A549 (cell line): Measurements from ENCODE around the gene INSYN1. TPM values are rescaled to one million over a fixed set of nuclear protein-coding genes. Genes with fewer than 3 reads are reported as not detected.
A peak's percentile ranks its signal among the peaks of the same experiment; 100 is the strongest.

Experiments used
- ATAC-seq, 2 experiments: fragments of 200-7000 bp in 1 of 2; fragments of >200 bp in 1 of 2; cut with Nextera tagmentation in 1 of 2; cut with Tn5 transposase in 1 of 2; 3 replicates each; pipeline versions ENCODE4 v1.8.0 to v1.9.1; 2018 to 2020; ENCODE audit warnings: mild to moderate bottlenecking in 1 of 2, moderate library complexity in 1 of 2
- CTCF ChIA-PET: fragments of 300-600 bp; sonication (Branson Sonifier 250); formaldehyde crosslinking; extraction: SDS; loops from one replicate; lab custom pipeline; 2021; ENCODE audit warnings: antibody characterized with exemption, inconsistent platforms; lab: Yijun Ruan, JAX
- POLR2A ChIA-PET: fragments of 350-600 bp; formaldehyde crosslinking; extraction: SDS; loops from one replicate; lab custom pipeline; 2021; ENCODE audit warnings: antibody characterized with exemption, inconsistent platforms; lab: Yijun Ruan, JAX
- DNase-seq, 2 experiments: peaks; one replicate each; pipeline versions ENCODE4 v3.0.0 to v3.0.0-alpha.2; 2011 to 2016; ENCODE audit warnings: low read depth in 1 of 2, low spot score in 1 of 2
- FAIRE-seq: peaks from 2 replicates; lab custom pipeline; 2011; peaks lifted over from hg19 to GRCh38; lab: Jason Lieb, UNC
- H3K27ac ChIP-seq, 2 experiments: fragments of >200 bp; sonication (Bioruptor Twin); formaldehyde crosslinking; 3 replicates each; pipeline ENCODE4 v1.5.1; 2016 to 2017
- H3K4me1 ChIP-seq: fragments of >200 bp; sonication (Bioruptor Twin); formaldehyde crosslinking; 3 replicates; pipeline ENCODE4 v1.6.1; 2016
- H3K4me2 ChIP-seq: fragments of >200 bp; sonication (Bioruptor Twin); formaldehyde crosslinking; 3 replicates; pipeline ENCODE4 v1.6.1; 2016
- H3K4me3 ChIP-seq: fragments of >200 bp; sonication (Bioruptor Twin); formaldehyde crosslinking; 3 replicates; pipeline ENCODE4 v1.5.1; 2016
- H3K9me3 ChIP-seq: fragments of >200 bp; sonication (Bioruptor Twin); formaldehyde crosslinking; 3 replicates; pipeline ENCODE4 v1.6.1; 2016
- ATOH8 ChIP-seq: fragments of 250-450 bp; sonication (Bioruptor Pico); IDR thresholded peaks from 2 replicates; pipeline ENCODE4 v1.5.0; 2020; ENCODE audit warnings: low read depth, mild to moderate bottlenecking, moderate library complexity
- BCL3 ChIP-seq: fragments of >200 bp; sonication (Bioruptor Twin); formaldehyde crosslinking; IDR thresholded peaks from 3 replicates; pipeline ENCODE4 v1.6.1; 2016
- CBX8 ChIP-seq: fragments of 200-600 bp; sonication (generic); IDR thresholded peaks from 2 replicates; pipeline ENCODE4 v1.6.1; 2016
- CHD4 ChIP-seq: fragments of 200-600 bp; sonication (generic); IDR thresholded peaks from 2 replicates; pipeline ENCODE4 v1.6.1; 2016; ENCODE audit warnings: antibody characterized with exemption, mild to moderate bottlenecking, borderline replicate concordance
- CTCF ChIP-seq: fragments of >200 bp; sonication (Bioruptor Twin); formaldehyde crosslinking; IDR thresholded peaks from 3 replicates; pipeline ENCODE4 v1.5.1; 2016
- EHMT2 ChIP-seq: fragments of 200-600 bp; sonication (generic); IDR thresholded peaks from 2 replicates; pipeline ENCODE4 v1.6.1; 2016; ENCODE audit warnings: antibody characterized with exemption, low read depth, mild to moderate bottlenecking, moderate library complexity
- ESRRA ChIP-seq: fragments of 150-350 bp; IDR thresholded peaks from 2 replicates; pipeline ENCODE4 v1.6.1; 2014; ENCODE audit warnings: mild to moderate bottlenecking, low read length, borderline replicate concordance
- FOSL2 ChIP-seq, 2 experiments: fragments of 450-650 bp in 1 of 2; fragments of >200 bp in 1 of 2; sonication (Bioruptor Twin) in 1 of 2; formaldehyde crosslinking; IDR thresholded peaks; 2 replicates each; pipeline versions ENCODE4 v1.5.0 to v1.6.1; 2016 to 2020; ENCODE audit warnings: mild to moderate bottlenecking in 1 of 2, moderate library complexity in 1 of 2
- FOXS1 ChIP-seq: fragments of 250-450 bp; sonication (Bioruptor Pico); IDR thresholded peaks from 2 replicates; pipeline ENCODE4 v1.5.0; 2020; ENCODE audit warnings: mild to moderate bottlenecking, moderate library complexity
- GATA3 ChIP-seq: IDR thresholded peaks from 2 replicates; pipeline ENCODE4 v1.6.1; 2012; ENCODE audit warnings: borderline replicate concordance
- HEYL ChIP-seq: fragments of 250-450 bp; sonication (Bioruptor Pico); IDR thresholded peaks from 2 replicates; pipeline ENCODE4 v1.8.0; 2021; ENCODE audit warnings: mild to moderate bottlenecking, moderate library complexity
- HOXA7 ChIP-seq: fragments of 250-450 bp; sonication (Bioruptor Pico); IDR thresholded peaks from 2 replicates; pipeline ENCODE4 v1.5.0; 2020; ENCODE audit warnings: mild to moderate bottlenecking, moderate library complexity
- HOXB13 ChIP-seq: fragments of 250-450 bp; sonication (Bioruptor Pico); IDR thresholded peaks from 2 replicates; pipeline ENCODE4 v1.5.0; 2020; ENCODE audit warnings: low read depth, mild to moderate bottlenecking, moderate library complexity
- HOXB5 ChIP-seq: fragments of 250-450 bp; sonication (Bioruptor Pico); IDR thresholded peaks from 2 replicates; pipeline ENCODE4 v1.5.0; 2020; ENCODE audit warnings: mild to moderate bottlenecking, moderate library complexity
- JUN ChIP-seq, 2 experiments: fragments of >200 bp; sonication (Bioruptor Twin); formaldehyde crosslinking; IDR thresholded peaks; 2 replicates in 1 of 2; 3 replicates in 1 of 2; pipeline ENCODE4 v1.6.1; 2016 to 2017
- JUNB ChIP-seq: fragments of >200 bp; sonication (Bioruptor Twin); formaldehyde crosslinking; IDR thresholded peaks from 2 replicates; pipeline ENCODE4 v1.6.1; 2016
- KDM5A ChIP-seq: fragments of 200-600 bp; sonication (generic); IDR thresholded peaks from 2 replicates; pipeline ENCODE4 v1.6.1; 2016; ENCODE audit warnings: antibody characterized with exemption, mild to moderate bottlenecking
- MAFK ChIP-seq: fragments of 450-650 bp; IDR thresholded peaks from 2 replicates; pipeline ENCODE4 v1.6.1; 2014; ENCODE audit not compliant: partially characterized antibody
- NFE2L2 ChIP-seq: fragments of 150-350 bp; conservative IDR thresholded peaks from 2 replicates; pipeline ENCODE4 v1.6.1; 2014; ENCODE audit warnings: low read length
- NPAS2 ChIP-seq: fragments of 250-450 bp; sonication (Bioruptor Pico); IDR thresholded peaks from 2 replicates; pipeline ENCODE4 v1.8.0; 2022; ENCODE audit warnings: mild to moderate bottlenecking, moderate library complexity, borderline replicate concordance
- POLR2A ChIP-seq: IDR thresholded peaks from 2 replicates; pipeline ENCODE4 v1.6.1; 2012; ENCODE audit warnings: mild to moderate bottlenecking, low read length
- POLR2AphosphoS2 ChIP-seq: conservative IDR thresholded peaks from 2 replicates; pipeline ENCODE4 v1.6.1; 2012; ENCODE audit warnings: low read length, improper control_type of control experiment, inconsistent platforms
- RAD21 ChIP-seq, 2 experiments: fragments of >200 bp in 1 of 2; sonication (Bioruptor Twin) in 1 of 2; formaldehyde crosslinking in 1 of 2; IDR thresholded peaks in 1 of 2; conservative IDR thresholded peaks in 1 of 2; 2 replicates in 1 of 2; 3 replicates in 1 of 2; pipeline ENCODE4 v1.6.1; 2012 to 2018; ENCODE audit warnings: inconsistent platforms in 1 of 2
- RNF2 ChIP-seq: fragments of 200-600 bp; sonication (generic); IDR thresholded peaks from 2 replicates; pipeline ENCODE4 v1.6.1; 2016; ENCODE audit warnings: low read depth, mild to moderate bottlenecking, antibody characterized with exemption, moderate library complexity, borderline replicate concordance
- SMC3 ChIP-seq: fragments of >200 bp; sonication (Bioruptor Twin); formaldehyde crosslinking; IDR thresholded peaks from 3 replicates; pipeline ENCODE4 v1.6.1; 2018; ENCODE audit warnings: inconsistent platforms
- SREBF2 ChIP-seq: fragments of 450-650 bp; IDR thresholded peaks from 2 replicates; pipeline ENCODE4 v1.6.1; 2014; ENCODE audit warnings: mild to moderate bottlenecking, moderate library complexity
- USF2 ChIP-seq: fragments of 450-650 bp; IDR thresholded peaks from 2 replicates; pipeline ENCODE4 v1.6.1; 2014; ENCODE audit warnings: antibody characterized with exemption
- ZFP36 ChIP-seq: fragments of 450-650 bp; IDR thresholded peaks from 2 replicates; pipeline ENCODE4 v1.6.1; 2014; ENCODE audit warnings: borderline replicate concordance; ENCODE audit not compliant: partially characterized antibody
- WGBS: methylation state at CpG from one replicate; pipeline ENCODE4 v1.1.6; 2017; ENCODE audit errors: missing lambda C conversion rate; 5-methylcytosine and 5-hydroxymethylcytosine counted together
- polyA plus RNA-seq, 4 experiments: library from polyadenylated mRNA; depleted of rRNA in 3 of 4; stranded (reverse); fragments of >200 nt; fragmentation: RNase III in 1 of 4; extraction: RNeasy Plus Mini Kit Qiagen cat#74134 plus additional on column Dnase treatment in 1 of 4; gene quantifications; 2 replicates in 3 of 4; 3 replicates in 1 of 4; pipeline ENCODE4 v1.2.3, GENCODE V29; 2011 to 2017

Gene INSYN1
- polyA plus RNA-seq, 2 of the 4 experiments (the other 2 are of a cell fraction) = 0.54 to 1.9 TPM

- Histone ChIP-seq H3K4me2 (no peak overlapping the region), H3K4me1 (peaks cover 12% of the 10 kb centered on the region; the same call in 2 of the 3 replicates), H3K27ac (no peak overlapping the region), H3K4me3 (no peak overlapping the region), H3K9me3 (no peaks in the 10 kb centered on the region)
- CTCF ChIA-PET = interaction anchor here (0.5 to 2.1 kb wide), 10 partner anchors 19 to 542 kb away, joined by 3 to 5 read pairs (median 4); no protein-coding TSS in a partner anchor
- POLR2A ChIA-PET = no interaction called here
- ATAC-seq = peak; percentile 59 to 82; a peak in 5 of 6 replicates
- FAIRE-seq = no peak
- 46% methylated on average over 7 of the region's 8 CpGs for WGBS
- DNase-seq = peak; percentile 21 to 36
- peak; percentile 56 to 65 for TF ChIP-seq RAD21 (conservative IDR thresholded peaks at IDR 0.05 in 1 of 2, IDR thresholded peaks at IDR 0.05 in 1 of 2)
- TF ChIP-seq HEYL (CRISPR knock-in tag) = no peak
- peak; percentile 32; the same call in 2 of the 3 replicates for TF ChIP-seq SMC3
- no peak for TF ChIP-seq GATA3
- TF ChIP-seq CHD4 = no peak
- TF ChIP-seq CTCF = peak; percentile 47
- TF ChIP-seq ZFP36 = peak; percentile 41
These were observed 28.1 kb upstream of the INSYN1 start for GRCh38 chr15:73781038-73781925.

GRCh38 chr15:73779974-73780373, 26.8 kb upstream of the INSYN1 start:
- POLR2A ChIA-PET = no interaction called here
- H3K4me1 ChIP-seq = peaks cover 4% of the 10 kb centered on the region
- no peak for DNase-seq
- no peak for TF ChIP-seq JUN (IDR thresholded peaks at IDR 0.05)
- no peak for TF ChIP-seq ZFP36
- TF ChIP-seq KDM5A = no peak
- TF ChIP-seq SMC3 = no peak
- TF ChIP-seq RNF2 = no peak
- no peak for TF ChIP-seq GATA3
- TF ChIP-seq RAD21 (conservative IDR thresholded peaks at IDR 0.05 in 1 of 2, IDR thresholded peaks at IDR 0.05 in 1 of 2) = no peak
- TF ChIP-seq MAFK = no peak
- TF ChIP-seq SREBF2 = no peak
- no peak for TF ChIP-seq POLR2AphosphoS2
- no peak for TF ChIP-seq JUNB
- TF ChIP-seq FOXS1 (CRISPR knock-in tag) = no peak
- TF ChIP-seq NFE2L2 = no peak
- TF ChIP-seq, all 56 proteins: peak for 0
- Histone ChIP-seq H3K9me3 (no peaks in the 10 kb centered on the region), H3K27ac (no peak overlapping the region), H3K4me3 (no peak overlapping the region), H3K4me2 (no peak overlapping the region)
- ATAC-seq (no peak), FAIRE-seq (no peak)
- CTCF ChIA-PET = interaction anchor here (1.0 kb wide), 1 partner anchor 9 kb away, joined by 3 read pairs; no protein-coding TSS in a partner anchor
- WGBS = 55% methylated on average over 2 of the region's 3 CpGs

GRCh38 chr15:73777741-73778140, 24.6 kb upstream of the INSYN1 start:
- no peak overlapping the region for H3K4me3 ChIP-seq
- TF ChIP-seq CBX8 = no peak
- no peak for TF ChIP-seq ATOH8
- no peak for TF ChIP-seq ESRRA
- no peak for TF ChIP-seq FOSL2 (IDR thresholded peaks at IDR 0.05)
- no peak for TF ChIP-seq FOSL2 (CRISPR knock-in tag; IDR thresholded peaks at IDR 0.05)
- TF ChIP-seq HOXA7 = no peak
- TF ChIP-seq NPAS2 = no peak
- no peak for TF ChIP-seq POLR2A
- no peak for TF ChIP-seq BCL3
- TF ChIP-seq HOXB13 = no peak
- no peak for TF ChIP-seq MAFK
- TF ChIP-seq JUN (IDR thresholded peaks at IDR 0.05) = no peak
- TF ChIP-seq EHMT2 = no peak
- no peak for TF ChIP-seq SMC3
- TF ChIP-seq CHD4 = no peak
- no peak for TF ChIP-seq USF2
- no peak for TF ChIP-seq HOXB5 (CRISPR knock-in tag)
- TF ChIP-seq, all 56 proteins: peak for 0
- Histone ChIP-seq H3K9me3 (no peaks in the 10 kb centered on the region), H3K4me1 (peaks cover 7% of the 10 kb centered on the region), H3K4me2 (no peak overlapping the region), H3K27ac (no peak overlapping the region)
- FAIRE-seq (no peak), ATAC-seq (no peak), DNase-seq (no peak)
- ChIA-PET POLR2A (no interaction called here), CTCF (no interaction called here)
